Medulla oblongata (tissue), 1 donor: ENCODE results near the gene TMEM63A.
"Not testable (repeated sequence)": the region's sequence is repeated elsewhere in the genome, so short reads cannot be mapped to it uniquely, and the experiment has no call there.

Source experiments
- DNase-seq: peaks from one replicate; pipeline ENCODE4 v3.0.0-alpha.2; 2015; ENCODE audit errors: extremely low spot score

Gene TMEM63A

DNA sequence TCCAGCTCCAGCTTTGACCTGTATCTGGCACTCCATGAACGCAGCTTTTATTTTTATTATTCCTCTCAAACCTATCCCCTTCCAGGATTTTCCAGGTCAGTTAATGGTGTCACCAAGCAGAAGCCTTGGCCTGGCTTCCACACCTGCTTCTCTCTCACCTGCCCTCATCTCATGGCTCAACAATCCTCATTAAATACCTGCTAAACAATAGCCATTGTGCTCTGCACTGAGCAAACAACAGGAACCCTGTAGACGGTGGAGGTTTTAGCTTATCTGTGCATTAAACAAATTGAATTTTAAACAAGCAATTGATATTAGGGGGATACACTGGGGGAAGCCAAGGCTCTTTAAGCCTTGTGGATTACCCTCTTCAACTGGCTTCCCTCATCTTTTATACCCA is 26.6 kb upstream of the TMEM63A start:
- no peak for DNase-seq

DNA sequence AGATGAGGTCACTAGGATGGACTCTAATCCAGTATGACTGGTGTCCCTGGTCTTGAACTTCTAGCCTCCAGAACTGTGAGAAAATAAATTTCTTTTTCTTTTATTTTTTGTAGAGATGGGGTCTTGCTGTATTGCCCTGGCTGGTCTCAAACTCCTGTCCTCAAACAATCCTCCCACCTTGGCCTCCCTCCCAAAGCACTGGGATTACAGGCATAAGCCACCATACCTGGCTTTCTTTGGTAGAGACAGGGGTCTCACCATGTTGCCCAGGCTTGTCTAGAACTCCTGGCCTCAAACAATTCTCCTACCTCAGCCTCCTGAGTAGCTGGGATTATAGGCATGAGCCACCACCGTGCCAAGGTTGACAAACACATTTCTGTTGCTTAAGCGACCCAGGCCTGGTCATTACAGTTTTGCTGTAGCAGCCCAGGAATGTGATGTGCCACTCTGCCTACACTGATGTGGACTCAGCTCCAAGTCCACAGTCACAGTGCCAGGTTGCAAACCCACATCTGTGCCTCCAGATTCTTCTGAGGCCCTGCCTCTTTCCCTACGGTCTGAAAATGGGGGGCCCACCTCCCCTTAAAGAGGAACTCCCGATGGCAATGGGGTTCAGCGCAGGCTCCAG is 25.9 kb upstream of the TMEM63A start:
- no peak for DNase-seq

DNA sequence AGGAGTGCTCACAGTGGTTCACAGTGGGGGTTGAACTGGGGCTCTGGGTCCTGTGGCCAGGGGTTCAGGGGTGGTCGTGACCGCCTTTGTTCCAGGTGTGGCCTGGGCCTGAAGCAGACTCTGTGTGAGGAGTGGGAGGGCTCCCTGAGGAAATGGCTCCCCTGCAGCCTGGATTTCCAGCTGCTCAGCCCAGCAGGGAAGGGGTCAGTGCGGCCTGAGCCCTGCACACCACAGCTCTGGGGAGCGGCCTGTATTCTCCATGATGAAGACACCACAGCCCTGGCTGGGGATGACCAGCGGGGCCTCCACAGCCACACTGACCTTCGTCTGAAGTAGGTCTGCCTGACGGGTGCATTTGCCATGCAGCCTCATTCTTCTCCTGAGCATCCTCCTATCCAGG is 25.2 kb upstream of the TMEM63A start:
- no peak for DNase-seq

DNA sequence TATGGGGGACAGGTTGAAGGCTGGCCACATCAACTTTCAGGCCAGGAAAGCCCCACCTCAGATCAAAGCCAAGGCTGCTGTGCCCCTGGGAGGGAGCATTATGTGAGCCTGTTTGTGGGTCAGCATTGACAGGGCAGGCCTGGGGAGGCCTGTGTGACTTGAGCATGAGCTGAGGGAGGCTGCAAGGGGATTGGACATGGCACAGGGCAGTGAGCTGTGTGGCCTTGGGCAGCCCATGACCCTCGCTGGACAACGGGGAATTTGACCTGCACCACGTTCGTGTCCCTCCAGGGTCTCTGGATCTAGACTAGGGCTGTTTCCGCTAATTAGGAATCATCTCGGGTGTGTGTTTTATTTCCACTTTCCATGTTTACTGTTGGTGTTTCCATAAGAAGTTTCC is 24.3 kb upstream of the TMEM63A start:
- no peak for DNase-seq

DNA sequence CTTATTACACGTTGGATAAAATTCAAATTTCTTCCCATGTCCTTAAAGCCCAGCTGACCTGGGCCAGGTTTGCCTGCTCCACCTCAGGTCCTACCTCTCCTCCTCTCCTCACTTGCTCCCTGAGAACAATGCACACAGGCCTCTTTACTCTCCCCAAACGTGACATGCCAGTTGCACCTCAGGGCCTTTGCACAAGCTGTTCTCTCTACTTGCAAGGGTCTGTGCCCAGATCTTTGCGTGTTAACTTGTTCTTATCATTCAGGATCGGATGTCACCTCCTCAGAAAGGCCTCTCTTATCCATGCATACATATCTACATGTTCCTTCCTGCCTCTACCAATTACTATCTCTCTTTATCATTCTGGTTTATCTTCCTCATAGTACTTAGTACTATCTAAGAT is 21.4 kb upstream of the TMEM63A start:
- DNase-seq = no peak

DNA sequence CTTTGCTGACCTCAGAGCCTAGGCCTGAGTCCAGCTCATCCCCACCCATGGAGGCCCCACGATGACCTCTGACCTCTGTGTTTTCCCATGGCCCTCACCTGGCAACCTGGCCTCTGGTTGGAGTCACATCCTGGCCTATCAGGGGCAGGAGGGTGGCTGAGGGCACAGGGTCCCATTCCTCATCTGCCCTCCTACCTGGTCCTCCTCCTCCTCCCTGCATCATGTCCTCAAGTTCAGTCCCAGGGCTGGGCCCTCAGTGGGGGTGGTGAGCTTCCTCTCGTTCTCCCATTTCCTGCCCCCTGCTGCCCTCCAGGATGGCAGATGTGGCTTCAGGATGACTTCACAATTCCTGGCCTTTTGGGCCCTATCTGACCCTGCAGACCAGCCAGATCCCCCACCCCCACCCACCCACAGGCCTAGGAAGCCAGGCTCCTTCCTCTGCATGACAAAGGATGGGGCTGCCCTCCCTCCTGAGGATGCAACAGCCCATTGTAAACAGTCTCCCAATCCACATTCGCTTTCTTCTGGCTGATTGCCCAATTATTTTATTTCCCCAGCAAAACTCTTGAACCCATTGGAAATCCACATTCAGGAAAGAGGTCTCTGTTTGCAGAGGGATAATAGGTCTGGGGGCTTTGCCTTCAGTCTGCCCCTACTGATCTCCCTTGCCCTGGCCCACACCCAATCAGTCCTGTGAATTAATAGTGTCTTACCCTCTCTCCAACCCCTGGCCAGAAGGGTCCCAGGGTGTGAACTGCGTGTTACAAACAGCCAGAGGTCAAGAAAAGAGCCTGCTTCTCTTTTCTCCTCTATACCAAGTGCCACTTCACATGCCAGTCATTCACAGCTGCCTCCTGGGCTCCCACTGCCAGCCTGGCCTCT is 17.1 kb upstream of the TMEM63A start:
- DNase-seq = no peak

DNA sequence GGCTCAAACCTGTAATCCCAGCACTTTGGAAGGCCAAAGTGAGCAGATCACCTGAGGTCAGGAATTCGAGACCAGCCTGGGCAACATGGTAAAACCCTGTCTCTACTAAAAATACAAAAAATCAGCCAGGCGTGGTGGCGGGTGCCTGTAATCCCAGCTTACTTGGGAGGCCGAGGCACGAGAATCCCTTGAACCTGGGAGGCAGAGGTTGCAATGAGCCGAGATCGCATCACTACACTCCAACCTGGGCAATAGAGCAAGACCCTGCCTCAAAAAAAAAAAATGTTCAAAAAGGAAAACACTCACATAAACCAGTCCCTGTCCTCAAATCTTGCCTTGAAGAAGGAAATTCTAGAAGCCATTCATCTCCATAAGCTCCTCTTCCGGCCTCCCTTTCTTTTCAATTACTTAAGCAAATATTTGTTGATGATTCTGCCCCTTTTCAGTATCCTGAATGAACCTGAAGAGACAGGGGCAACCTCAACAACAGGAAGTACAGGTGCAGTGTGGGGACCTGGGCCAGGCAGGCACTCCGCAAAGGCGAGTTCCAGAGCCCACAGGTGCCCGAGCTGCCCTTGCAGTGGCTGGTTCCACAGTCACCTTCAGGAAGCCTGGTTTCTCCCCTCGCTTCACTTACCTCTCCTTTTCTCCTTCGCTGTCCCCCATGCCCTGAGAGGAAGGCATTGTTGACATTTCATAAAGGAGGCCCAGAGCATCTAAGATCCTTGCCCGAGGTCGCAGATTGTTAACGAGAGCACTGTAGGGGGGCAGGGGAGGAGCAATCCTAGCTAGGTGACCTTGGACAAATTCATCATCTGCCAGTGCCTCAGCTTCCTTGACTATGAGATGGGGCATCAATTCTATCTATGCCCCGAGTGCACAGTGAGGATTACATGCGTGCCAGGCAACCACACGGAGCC is 15.7 kb upstream of the TMEM63A start:
- DNase-seq = no peak

DNA sequence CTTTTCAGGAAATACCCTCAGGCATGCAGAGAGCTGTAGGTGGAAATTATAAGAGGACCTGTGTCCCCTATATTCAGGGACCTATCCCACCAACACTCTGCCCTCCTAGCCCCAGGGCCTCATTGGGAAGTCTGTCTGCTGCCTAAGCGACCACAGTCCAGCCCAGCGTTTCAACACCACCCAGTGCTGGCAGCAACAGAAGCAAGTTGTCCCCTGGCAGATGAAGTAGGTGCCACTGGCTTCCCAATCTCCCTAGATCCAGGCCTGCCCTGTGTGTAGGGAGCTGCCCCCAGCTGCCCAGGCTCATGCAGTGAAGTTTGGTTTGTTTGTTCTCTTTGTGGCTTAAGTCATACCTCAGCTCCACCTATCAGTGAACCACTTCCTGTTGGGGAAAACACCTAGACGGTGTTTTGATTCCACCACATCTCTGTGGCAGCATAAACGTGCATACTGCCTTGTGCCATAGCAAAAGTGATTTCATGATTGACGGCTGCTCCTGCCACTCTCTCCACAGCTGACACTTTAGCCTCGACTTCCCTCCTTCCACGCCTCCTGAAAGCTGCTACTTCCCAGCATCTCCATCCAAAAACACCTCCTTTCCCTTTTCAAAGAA is 14.9 kb upstream of the TMEM63A start:
- no peak for DNase-seq

DNA sequence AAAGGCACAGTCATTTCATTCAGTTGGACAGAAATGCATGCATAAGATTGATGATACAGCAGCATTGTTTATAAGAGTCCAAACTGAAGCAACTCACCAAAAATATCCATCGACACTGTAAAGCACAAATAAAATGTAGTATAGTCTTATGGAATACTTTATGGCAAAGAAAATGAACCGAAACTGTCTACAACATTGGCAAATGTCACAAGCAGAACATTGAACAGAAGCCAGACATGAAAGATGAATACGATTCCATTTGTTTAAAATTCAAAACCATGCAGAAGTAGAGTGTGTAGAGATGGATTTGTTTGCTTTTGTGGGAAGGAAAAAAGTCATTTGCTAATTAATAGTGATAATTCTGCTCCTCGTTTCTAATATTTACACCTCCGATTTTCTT is 14.3 kb upstream of the TMEM63A start:
- DNase-seq = no peak

DNA sequence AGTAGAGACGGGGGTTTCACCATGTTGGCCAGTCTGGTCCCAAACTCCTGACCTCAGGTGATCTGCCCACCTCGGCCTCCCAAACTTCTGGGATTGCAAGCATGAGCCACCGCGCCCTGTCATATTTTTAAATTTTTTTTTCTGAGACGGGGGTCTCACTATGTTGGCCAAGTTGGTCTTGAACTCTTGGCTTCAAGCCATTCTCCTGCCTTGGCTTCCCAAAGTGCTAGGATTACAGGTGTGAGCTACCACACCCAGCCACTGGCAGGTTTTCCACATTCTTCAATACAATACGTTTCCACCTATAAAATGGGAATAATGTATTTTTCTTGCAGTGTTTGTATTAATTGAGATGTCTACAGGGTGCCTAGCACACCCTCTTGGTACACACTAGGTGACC is 10.1 kb upstream of the TMEM63A start:
- DNase-seq = no peak

DNA sequence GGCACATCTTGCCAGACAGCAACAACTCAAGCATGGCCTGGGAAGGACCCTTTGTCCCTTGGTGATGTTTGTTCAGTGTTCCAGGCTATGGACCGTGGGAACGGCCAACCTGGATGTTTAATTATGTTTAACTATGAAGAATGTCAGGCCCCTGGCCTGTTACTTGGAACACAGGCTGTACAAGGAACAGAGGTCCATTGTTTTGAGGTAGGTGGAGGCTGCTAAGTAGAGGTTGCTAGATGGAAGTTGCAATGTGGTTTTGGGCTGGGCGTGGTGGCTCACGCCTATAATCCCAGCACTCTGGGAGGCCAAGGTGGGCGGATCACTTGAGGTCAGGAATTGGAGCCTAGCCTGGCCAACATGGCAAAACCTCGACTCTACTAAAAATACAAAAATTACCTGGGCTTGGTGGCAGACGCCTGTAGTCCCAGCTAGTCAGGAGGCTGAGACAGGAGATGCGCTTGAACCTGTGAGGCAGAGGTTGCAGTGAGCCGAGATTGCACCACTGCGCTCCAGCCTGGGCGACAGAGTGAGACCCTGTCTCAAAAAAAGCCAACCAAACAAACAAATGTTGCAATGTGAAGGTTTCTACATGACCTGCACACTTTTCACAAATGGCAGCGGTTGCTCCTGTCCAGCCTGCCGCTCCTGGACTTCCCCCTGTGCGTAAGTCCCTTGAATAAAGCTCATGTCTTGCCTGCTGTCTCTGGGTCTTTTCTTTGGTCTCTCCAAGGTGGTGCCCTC is 9.2 kb upstream of the TMEM63A start:
- DNase-seq = no peak

DNA sequence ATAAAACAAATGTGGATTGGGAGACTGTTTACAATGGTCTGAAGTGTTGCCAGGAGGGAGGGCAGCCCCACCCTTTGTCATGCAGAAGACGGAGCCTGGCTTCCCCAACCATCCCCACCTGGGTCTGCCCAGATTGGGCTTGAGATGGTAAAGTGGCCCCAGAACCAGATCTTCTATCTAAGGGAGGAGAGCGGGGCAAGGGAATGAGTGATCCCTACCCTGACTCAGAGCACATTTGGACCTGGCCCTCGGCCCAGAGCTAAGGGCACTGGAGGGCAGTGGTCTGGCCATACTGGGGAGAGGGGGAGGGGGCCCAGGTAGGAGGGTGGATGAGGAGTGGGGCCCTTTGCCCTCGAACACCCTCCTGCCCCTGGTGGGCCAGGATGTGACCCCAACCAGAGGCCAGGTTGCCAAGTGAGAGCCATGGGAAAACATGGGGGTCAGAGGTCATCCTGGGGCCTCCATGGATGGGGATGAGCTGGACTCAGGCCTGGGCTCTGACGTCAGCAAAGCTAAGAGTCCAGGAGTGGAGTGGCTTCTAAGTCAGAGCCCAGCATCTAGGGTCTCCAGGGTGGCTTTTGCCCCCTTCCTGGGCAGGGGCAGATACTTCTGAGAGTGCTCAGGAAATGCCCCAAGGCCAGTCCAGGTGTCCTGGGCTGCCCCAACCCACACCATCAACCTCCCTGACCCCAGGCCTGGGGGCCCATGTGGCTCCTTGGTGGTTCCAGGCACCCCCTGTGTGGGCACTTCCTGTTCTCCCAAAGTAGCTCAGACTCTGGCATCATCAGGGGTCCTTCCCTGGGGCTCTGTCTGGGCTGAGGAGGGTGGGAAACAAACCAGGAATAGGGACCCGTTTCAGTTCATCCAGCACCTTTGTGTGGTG is 8.4 kb upstream of the TMEM63A start:
- DNase-seq = no peak

DNA sequence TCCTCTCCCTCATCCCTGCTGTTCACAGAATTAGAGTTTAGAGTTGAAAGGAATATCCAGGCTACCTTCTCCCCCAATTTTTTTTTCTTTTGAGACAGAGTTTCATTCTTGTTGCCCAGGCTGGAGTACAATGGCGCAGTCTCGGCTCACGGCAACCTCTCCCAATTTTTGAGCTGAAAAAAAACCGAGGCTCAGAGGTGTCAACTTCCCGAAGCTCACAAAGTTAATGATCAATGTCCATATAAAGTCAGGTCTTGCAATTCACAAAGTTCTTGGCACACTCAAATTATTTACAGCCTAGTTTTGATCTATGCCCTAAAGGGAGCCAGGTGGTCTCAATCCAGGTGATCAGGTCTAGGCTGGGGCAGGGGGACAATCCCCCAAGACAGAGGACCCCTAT is 7.6 kb upstream of the TMEM63A start:
- no peak for DNase-seq

DNA sequence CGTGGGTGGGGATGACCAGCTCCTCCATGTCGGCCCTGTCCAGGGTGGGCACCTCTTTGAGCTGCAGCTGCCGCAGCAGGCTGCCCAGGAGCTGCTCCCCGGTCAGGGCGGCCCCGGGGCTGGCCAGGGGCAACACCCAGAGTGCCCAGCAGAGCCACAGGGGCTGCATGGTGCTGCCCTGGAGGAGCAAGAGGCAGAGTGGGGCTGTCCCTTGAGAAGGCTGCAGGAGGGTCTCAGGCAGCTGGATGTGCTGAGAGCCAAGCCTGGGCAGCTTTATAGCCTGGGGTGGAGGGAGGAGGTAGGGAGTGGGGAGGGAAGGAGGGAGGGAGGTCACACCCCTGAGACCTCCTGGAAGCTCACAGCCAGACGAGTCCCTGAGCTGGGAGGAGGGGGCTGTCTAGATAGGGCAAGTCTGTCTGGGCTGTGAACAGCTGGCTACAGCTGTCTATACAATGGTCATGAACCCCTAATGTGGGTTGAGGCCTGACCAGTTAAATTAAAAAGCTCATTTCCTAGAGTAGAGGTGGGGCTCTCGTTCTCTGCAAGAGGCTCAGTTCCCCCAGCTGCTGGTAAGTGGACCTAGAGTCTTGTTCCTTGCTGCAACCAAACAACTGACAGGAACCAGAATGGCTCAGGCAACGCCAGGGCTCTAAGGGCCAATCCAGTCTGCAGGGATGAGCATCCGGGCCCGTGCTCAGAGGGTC is 6.9 kb upstream of the TMEM63A start, which contains the start of gene LEFTY1:
Gene LEFTY1, minus strand, starts transcription at position 249 of the 704 bp plus-strand sequence. Its CDS starts 80 bp downstream, at position 169.
- no peak for DNase-seq

DNA sequence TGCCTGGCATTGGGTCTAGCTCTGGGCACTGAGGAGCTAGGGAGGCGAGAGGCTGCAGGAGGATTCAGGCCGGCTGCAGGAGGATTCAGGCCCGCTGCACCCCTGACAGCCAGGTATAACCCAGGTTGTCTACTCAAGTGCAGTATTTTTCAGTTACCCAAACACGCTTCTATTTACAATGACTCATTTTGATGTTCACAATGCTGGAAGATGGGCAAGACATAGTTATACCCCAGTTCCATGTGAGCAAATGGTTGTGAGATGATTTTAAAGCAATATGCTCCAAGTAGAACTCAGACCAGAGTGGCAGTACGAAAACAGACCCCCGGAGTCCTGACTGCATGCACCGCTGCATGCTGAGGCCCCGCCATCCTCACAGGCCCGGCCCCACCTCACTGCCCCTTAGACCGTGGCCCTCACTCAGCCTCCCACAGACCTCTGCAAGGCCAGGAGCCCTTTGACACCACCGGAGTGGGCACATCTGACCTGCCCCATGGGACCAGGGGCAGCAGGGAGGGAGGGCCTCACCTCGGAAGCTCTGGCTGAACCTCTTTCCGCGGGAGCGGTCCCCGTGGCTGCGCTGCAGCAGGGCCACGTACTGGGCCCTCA is 6.2 kb upstream of the TMEM63A start:
- no peak for DNase-seq

DNA sequence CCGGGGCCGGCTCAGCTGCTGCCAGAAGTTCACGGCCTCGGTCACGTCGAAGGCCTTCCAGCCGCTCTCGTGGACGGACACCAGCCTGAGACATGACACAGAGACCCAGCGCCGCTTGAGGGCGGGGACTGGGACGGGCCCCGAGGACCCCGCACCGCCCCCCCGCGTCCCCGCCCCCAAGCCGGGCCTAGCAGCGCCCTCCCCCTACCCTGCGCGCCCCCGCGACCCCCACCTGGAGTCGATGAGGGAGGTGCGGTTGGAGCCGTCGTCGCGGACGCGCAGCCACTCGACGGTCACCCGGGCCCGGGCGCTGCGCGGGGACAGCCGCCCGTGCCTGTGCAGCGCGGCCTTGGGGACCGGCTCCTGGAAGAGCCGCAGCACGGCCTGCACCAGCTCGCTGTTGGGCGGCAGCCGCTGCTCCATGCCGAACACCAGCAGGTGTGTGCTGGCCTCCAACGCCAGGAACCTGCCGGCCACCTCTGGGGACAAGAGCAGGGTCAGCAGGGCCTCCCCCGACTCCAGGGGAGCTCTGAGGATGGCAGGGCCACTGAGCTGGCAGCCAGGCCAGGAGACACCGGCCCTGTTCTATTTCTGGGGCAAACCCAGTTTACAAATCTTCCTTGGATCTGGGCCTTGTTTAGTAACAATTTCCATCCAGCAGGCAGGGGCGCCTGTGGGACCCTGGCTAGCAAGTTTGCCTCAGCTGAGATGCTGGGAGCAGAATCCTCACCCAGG is 5.5 kb upstream of the TMEM63A start:
- not testable (repeated sequence) for DNase-seq

DNA sequence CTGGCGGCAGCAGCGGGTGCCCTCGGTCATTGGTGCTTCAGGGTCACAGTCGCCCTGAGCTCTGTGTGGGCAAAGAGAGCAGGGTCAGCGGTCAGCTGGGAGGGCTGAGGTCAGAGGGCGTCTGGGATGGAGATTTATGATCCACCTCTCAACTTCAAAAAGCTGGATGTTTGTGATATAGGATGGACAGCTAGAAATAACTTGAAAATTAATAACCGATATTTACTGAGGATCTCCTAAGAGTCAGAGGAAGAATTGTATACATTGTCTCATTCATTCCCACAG is 4.8 kb upstream of the TMEM63A start:
- DNase-seq = no peak
